Chondrocyte (in vitro differentiated cells): ENCODE measurements around the gene MYBPHL. TPM values are rescaled to one million over a fixed set of nuclear protein-coding genes. Genes with fewer than 3 reads are reported as not detected.
"Not testable (repeated sequence)": the region's sequence is repeated elsewhere in the genome, so short reads cannot be mapped to it uniquely, and the experiment has no call there.

Experiments used
- DNase-seq: peaks from one replicate; pipeline ENCODE4 v3.0.0; 2021; ENCODE audit warnings: mixed read lengths, low spot score
- H3K27ac Mint-ChIP-seq: one replicate; pipeline ENCODE4 v1.8.0; 2021; ENCODE audit warnings: mild to moderate bottlenecking, moderate library complexity, mixed read lengths; ENCODE audit not compliant: unreplicated experiment
- H3K27me3 Mint-ChIP-seq: 2 replicates; pipeline ENCODE4 v1.8.0; 2021; ENCODE audit warnings: low read depth, mixed read lengths
- H3K36me3 Mint-ChIP-seq: 2 replicates; pipeline ENCODE4 v1.8.0; 2021; ENCODE audit warnings: low read depth, mixed read lengths
- H3K4me1 Mint-ChIP-seq: 2 replicates; pipeline ENCODE4 v1.8.0; 2021; ENCODE audit warnings: low read depth, mild to moderate bottlenecking, mixed read lengths
- H3K4me3 Mint-ChIP-seq: one replicate; pipeline ENCODE4 v1.8.0; 2021; ENCODE audit warnings: mild to moderate bottlenecking, moderate library complexity, mixed read lengths; ENCODE audit not compliant: unreplicated experiment
- H3K9me3 Mint-ChIP-seq: 2 replicates; pipeline ENCODE4 v1.8.0; 2021; ENCODE audit warnings: low read depth, mixed read lengths
- CTCF ChIP-seq: fragments of 200-600 bp; sonication (generic); IDR thresholded peaks from 2 replicates; pipeline ENCODE4 v1.5.0; 2021; ENCODE audit warnings: antibody characterized with exemption, mild to moderate bottlenecking, moderate library complexity
- total RNA-seq: library from RNA; stranded (reverse); gene quantifications from 3 replicates; pipeline ENCODE4 v1.2.1, GENCODE V29; 2021

MYBPHL gene
- total RNA-seq, 1 donor from 2014 or later = not detected

GRCh38 chr1:109309347-109309746 lies 2.5 kb upstream of the MYBPHL start:
- Mint-ChIP-seq H3K9me3 (no peaks in the 10 kb centered on the region), H3K4me3 (no peak overlapping the region), H3K27me3 (no peaks in the 10 kb centered on the region), H3K27ac (peak overlapping the region; percentile 54), H3K4me1 (peaks cover 22% of the 10 kb centered on the region), H3K36me3 (peaks cover 22% of the 10 kb centered on the region)
- TF ChIP-seq CTCF = no peak
- no peak for DNase-seq

DNA sequence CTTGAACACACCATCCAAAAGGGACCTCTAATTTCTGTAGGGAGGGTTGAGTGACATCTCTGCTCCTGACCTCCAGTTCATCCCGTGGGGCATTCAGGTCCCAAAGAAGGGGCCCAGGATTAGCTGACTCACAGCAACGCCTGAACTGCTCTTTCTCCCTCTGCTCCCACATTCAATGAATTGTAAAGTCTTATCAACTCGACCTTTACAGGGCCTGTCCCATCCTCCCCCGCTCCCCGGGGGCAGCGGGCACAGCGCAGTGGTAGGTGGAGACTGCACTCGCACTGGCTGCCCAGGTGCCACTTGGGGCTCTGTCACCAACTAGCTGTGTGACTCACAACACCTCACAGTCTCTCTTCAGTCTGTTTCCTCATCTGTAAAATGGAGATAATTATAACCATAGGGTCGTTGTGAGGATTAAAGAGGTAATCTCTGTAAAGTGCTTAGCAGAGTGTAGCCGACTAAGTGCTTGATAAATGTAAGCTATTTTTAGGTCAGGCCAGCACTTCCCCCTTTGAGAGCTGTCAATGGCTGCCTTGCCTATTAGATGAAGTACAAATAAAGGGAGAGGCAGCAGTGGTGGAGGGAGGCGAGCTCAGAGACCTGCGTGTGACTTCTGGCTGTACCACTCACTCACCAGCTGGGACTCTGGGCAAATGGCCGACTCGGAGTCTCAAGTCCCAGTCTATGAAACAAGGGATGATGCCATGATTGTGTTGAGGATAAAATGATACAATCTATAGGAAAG lies 637 bp upstream of the MYBPHL start:
- Mint-ChIP-seq H3K9me3 (no peaks in the 10 kb centered on the region), H3K27ac (no peak overlapping the region), H3K4me1 (peaks cover 22% of the 10 kb centered on the region), H3K27me3 (no peaks in the 10 kb centered on the region), H3K4me3 (no peak overlapping the region), H3K36me3 (peaks cover 8% of the 10 kb centered on the region)
- no peak for TF ChIP-seq CTCF
- DNase-seq = no peak

DNA sequence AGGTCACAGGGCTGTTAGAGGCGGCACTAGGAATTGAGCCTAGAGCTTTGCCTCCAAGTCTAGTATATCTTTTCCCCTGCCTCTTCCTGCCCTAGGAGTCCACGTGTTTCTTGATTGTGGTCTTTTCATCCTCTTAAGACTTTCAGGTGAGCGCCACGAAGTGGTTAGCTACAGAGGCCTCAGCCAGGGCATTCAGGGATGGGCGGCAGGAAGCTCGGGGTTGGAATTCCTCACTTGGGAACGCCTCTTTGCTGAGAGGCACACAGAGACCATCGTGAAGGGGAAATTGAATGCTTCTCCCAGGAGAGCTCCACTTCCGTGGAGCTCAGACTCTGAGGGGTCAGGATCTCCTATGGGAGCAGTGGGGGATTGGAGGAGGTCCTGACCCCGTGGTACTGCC lies 820 bp downstream of the MYBPHL start:
- not testable (repeated sequence) for DNase-seq, H3K9me3 Mint-ChIP-seq, H3K36me3 Mint-ChIP-seq, H3K4me3 Mint-ChIP-seq, H3K27me3 Mint-ChIP-seq, H3K27ac Mint-ChIP-seq
- H3K4me1 Mint-ChIP-seq = peaks cover 22% of the 10 kb centered on the region

- Mint-ChIP-seq H3K9me3 (no peaks in the 10 kb centered on the region), H3K4me3 (no peak overlapping the region), H3K4me1 (peaks cover 28% of the 10 kb centered on the region), H3K27me3 (no peaks in the 10 kb centered on the region), H3K27ac (no peak overlapping the region), H3K36me3 (peaks cover 5% of the 10 kb centered on the region)
- TF ChIP-seq CTCF = no peak
- DNase-seq = no peak
Measured at GRCh38 chr1:109304226-109304920, 2.4 kb downstream of the MYBPHL start.

DNA sequence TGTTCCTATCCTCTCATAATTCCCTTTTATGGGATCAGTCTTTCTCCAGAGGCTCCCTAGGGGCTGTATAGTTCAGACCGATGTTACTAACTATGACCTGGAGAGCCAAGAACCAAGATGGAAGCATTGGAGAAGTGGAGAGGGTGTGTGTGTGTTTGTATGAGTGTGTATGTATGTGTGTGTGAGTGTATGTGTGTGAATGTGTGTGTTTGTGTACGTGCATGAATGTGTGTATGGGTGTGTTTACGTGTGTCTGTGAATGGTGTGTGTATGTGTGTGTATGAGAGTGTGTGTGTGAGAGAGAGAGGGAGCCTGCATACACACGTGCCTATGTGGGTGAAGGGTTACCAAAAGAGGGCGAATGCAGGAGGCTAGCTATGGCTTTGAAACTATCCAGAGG lies 4.9 kb downstream of the MYBPHL start:
- peaks cover 36% of the 10 kb centered on the region for H3K4me1 Mint-ChIP-seq
- no peak overlapping the region for H3K4me3 Mint-ChIP-seq
- no peaks in the 10 kb centered on the region for H3K27me3 Mint-ChIP-seq
- H3K9me3 Mint-ChIP-seq = no peaks in the 10 kb centered on the region
- H3K27ac Mint-ChIP-seq = no peak overlapping the region
- H3K36me3 Mint-ChIP-seq = no peaks in the 10 kb centered on the region
- DNase-seq = no peak
- no peak for TF ChIP-seq CTCF
